Karpas-422 (cell line): ENCODE results near the gene FAM13C. TPM values are rescaled to one million over a fixed set of nuclear protein-coding genes. Genes with fewer than 3 reads are reported as not detected.

ENCODE experiments used
- DNase-seq: peaks from one replicate; pipeline ENCODE4 v3.0.0-alpha.2; 2015
- H2AFZ ChIP-seq: fragments of 200-600 bp; sonication (generic); 2 replicates; pipeline ENCODE4 v1.6.1; 2014; ENCODE audit warnings: antibody characterized with exemption, low read length, mixed read lengths
- H3K27ac ChIP-seq: fragments of 200-600 bp; sonication (generic); 2 replicates; pipeline ENCODE4 v1.5.1; 2014; ENCODE audit warnings: mild to moderate bottlenecking, low read length, moderate library complexity
- H3K27me3 ChIP-seq: fragments of 200-600 bp; sonication (generic); 2 replicates; pipeline ENCODE4 v1.6.1; 2014; ENCODE audit warnings: low read length, mixed read lengths
- H3K36me3 ChIP-seq: fragments of 200-600 bp; sonication (generic); 2 replicates; pipeline ENCODE4 v1.6.1; 2014; ENCODE audit warnings: low read length, mixed read lengths; ENCODE audit not compliant: insufficient read depth
- H3K4me1 ChIP-seq: fragments of 200-600 bp; sonication (generic); 2 replicates; pipeline ENCODE4 v1.6.1; 2014; ENCODE audit warnings: mild to moderate bottlenecking, low read length, mixed read lengths
- H3K4me2 ChIP-seq: fragments of 200-600 bp; sonication (generic); 2 replicates; pipeline ENCODE4 v1.6.1; 2014; ENCODE audit warnings: low read length, low read depth, mild to moderate bottlenecking; ENCODE audit not compliant: poor library complexity, severe bottlenecking
- H3K4me3 ChIP-seq: fragments of 200-600 bp; sonication (generic); 2 replicates; pipeline ENCODE4 v1.5.1; 2014; ENCODE audit warnings: mild to moderate bottlenecking, antibody characterized with exemption, low read length, mixed read lengths
- H3K79me2 ChIP-seq: fragments of 200-600 bp; sonication (generic); 2 replicates; pipeline ENCODE4 v1.6.1; 2014; ENCODE audit warnings: mild to moderate bottlenecking, low read length, mixed read lengths
- H3K9ac ChIP-seq: fragments of 200-600 bp; sonication (generic); 2 replicates; pipeline ENCODE4 v1.6.0; 2014; ENCODE audit warnings: low read length
- H3K9me2 ChIP-seq: fragments of 200-600 bp; sonication (generic), shearing (Covaris generic); replicated peaks from 2 replicates; pipeline ENCODE4 v1.6.0; 2014; ENCODE audit warnings: mild to moderate bottlenecking, low read length, moderate library complexity; ENCODE audit not compliant: insufficient read depth
- H3K9me3 ChIP-seq: fragments of 300-700, 200-600 bp; sonication (generic); 2 replicates; pipeline ENCODE4 v1.6.1; 2014; ENCODE audit warnings: low read length, mixed read lengths
- H4K20me1 ChIP-seq: fragments of 200-600 bp; sonication (generic); 2 replicates; pipeline ENCODE4 v1.6.1; 2014; ENCODE audit warnings: mild to moderate bottlenecking, antibody characterized with exemption, low read length, low read depth; ENCODE audit not compliant: insufficient read depth
- total RNA-seq: library from RNA; depleted of rRNA; stranded (reverse); fragments of >200 nt; shearing (Covaris generic); gene quantifications from 2 replicates; pipeline ENCODE4 v1.2.3, GENCODE V29; 2014; ENCODE audit warnings: low replicate concordance

FAM13C gene
- total RNA-seq, 1 experiment from 2014 or later: not detected

DNA sequence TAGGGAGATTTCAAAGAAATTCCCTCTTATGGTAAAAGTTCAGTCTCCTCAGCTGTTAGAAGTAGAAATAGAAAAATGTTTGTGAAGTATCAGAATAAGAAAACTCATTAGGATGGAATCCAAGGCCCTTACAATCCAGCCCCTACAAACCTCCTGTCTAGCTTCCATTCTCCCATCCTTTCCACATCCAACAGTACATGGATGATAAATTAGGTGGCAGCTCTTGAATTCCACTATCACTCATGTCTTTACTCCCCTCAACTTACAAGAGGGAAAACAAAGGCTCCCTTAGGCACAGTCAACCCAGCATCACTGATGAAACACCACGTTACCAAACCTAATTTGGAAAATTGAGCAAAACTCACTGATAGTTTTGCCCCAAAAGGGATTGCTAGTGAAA lies 23.0 kb downstream of the FAM13C start:
- Histone ChIP-seq H3K9me3 (no peaks in the 10 kb centered on the region), H3K4me2 (no peak overlapping the region), H2AFZ (no peak overlapping the region), H3K27me3 (no peaks in the 10 kb centered on the region), H3K9me2 (no peaks in the 10 kb centered on the region), H3K9ac (no peak overlapping the region), H3K4me1 (no peaks in the 10 kb centered on the region), H3K79me2 (no peaks in the 10 kb centered on the region), H3K27ac (no peak overlapping the region), H4K20me1 (no peaks in the 10 kb centered on the region), H3K36me3 (no peaks in the 10 kb centered on the region), H3K4me3 (no peak overlapping the region)
- no peak for DNase-seq

DNA sequence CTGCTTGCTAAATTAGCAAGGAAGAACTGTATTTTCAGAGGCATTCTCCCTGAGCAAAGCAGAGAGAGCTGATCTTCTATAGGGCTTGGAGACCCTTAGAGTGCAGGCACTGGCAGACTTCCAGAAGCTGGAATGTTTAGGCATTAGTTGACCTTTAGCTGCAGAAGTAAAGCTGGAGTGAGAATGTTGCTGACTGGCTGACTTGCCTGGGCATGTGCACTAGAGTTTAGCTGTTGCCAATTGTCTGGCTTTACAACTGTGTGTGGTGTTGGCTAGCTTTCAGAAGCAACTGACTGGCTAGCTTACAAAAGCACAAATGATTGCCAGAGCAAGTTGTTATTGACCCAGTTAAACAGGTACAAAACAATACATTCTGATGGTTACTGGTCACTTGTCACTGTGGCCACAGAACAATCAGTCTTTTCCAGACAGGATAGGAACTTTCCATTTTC lies 25.1 kb downstream of the FAM13C start:
- Histone ChIP-seq H3K27me3 (no peaks in the 10 kb centered on the region), H3K9me3 (no peaks in the 10 kb centered on the region), H3K4me2 (no peak overlapping the region), H3K27ac (no peak overlapping the region), H3K36me3 (no peaks in the 10 kb centered on the region), H3K9ac (no peak overlapping the region), H3K4me3 (no peak overlapping the region), H4K20me1 (no peaks in the 10 kb centered on the region), H2AFZ (no peak overlapping the region), H3K79me2 (no peaks in the 10 kb centered on the region), H3K4me1 (no peaks in the 10 kb centered on the region), H3K9me2 (no peaks in the 10 kb centered on the region)
- no peak for DNase-seq

DNA sequence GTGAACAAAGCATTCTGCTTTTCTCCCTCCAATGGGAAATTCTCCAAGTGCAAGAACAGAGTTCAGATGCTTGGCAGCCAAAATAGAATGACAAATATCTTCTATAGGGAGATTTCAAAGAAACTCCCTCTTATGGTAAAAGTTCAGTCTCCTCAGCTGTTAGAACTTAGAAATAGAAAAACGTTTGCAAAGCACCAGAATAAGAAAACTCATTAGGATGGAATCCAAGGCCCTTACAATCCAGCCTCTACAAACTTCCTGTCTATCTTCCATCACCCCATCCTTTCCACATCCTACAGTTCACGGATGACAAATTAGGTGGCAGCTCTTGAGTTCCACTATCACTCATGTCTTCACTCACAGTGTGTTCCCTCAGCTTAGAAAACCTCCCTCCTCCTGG lies 25.7 kb downstream of the FAM13C start:
- Histone ChIP-seq H3K27ac (no peak overlapping the region), H3K27me3 (no peaks in the 10 kb centered on the region), H3K4me2 (no peak overlapping the region), H3K36me3 (no peaks in the 10 kb centered on the region), H3K79me2 (no peaks in the 10 kb centered on the region), H4K20me1 (no peaks in the 10 kb centered on the region), H3K4me3 (no peak overlapping the region), H3K9ac (no peak overlapping the region), H2AFZ (no peak overlapping the region), H3K4me1 (no peaks in the 10 kb centered on the region), H3K9me3 (no peaks in the 10 kb centered on the region), H3K9me2 (no peaks in the 10 kb centered on the region)
- no peak for DNase-seq

DNA sequence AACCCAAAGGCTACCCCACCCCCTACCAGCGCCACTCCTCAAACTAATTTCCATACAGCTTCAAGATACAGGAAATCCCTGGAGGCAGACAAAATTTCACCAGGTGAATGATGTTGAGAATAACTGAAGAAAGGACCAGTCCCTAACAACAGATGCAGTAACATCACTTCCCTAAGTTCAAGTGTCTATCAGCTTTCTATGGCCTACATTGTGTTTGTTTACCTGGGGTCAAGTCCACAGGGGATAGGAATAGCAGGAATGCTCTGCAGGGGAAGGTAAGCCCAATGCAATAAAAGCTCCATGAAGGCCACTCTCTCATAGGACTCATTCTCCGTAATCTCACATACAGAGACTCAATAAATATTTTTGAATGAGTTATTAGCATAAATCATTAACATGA lies 26.9 kb downstream of the FAM13C start:
- no peaks in the 10 kb centered on the region for H4K20me1 ChIP-seq

DNA sequence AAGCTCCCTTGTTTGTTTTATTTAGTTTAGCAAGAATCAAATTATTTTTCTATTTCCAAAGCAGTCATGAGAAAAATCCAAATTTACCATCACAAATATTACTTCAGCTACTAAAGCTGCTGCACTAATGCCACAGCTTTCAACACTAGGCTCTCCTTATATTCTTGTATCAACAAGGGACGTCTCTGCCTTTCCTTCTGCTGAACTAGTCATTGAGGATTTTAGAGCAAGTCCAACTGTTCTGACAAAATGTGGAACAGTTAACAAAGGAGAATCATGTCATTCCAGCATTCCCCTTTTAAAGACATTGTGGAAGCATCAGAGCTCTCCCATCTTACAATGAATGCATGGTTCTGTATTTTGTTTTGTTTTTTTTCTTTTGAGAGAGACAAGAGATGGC lies 28.6 kb downstream of the FAM13C start:
- H3K4me3 ChIP-seq: no peak overlapping the region
- H3K4me1 ChIP-seq: no peaks in the 10 kb centered on the region
- no peak overlapping the region for H3K9ac ChIP-seq
- no peaks in the 10 kb centered on the region for H4K20me1 ChIP-seq
- H3K27me3 ChIP-seq: no peaks in the 10 kb centered on the region
- H3K36me3 ChIP-seq: no peaks in the 10 kb centered on the region
- no peak overlapping the region for H3K4me2 ChIP-seq
- no peak overlapping the region for H2AFZ ChIP-seq
- H3K79me2 ChIP-seq: no peaks in the 10 kb centered on the region
- no peak overlapping the region for H3K27ac ChIP-seq
- no peaks in the 10 kb centered on the region for H3K9me3 ChIP-seq
- DNase-seq: no peak
- no peaks in the 10 kb centered on the region for H3K9me2 ChIP-seq

More for the DNA sequence above, 26.9 kb downstream of the FAM13C start:
- Histone ChIP-seq H3K9me2 (no peaks in the 10 kb centered on the region), H3K27me3 (no peaks in the 10 kb centered on the region), H2AFZ (no peak overlapping the region), H3K79me2 (no peaks in the 10 kb centered on the region), H3K4me2 (no peak overlapping the region), H3K9ac (no peak overlapping the region), H3K9me3 (no peaks in the 10 kb centered on the region), H3K27ac (no peak overlapping the region), H3K36me3 (no peaks in the 10 kb centered on the region), H3K4me3 (no peak overlapping the region), H3K4me1 (no peaks in the 10 kb centered on the region)
- DNase-seq: no peak

DNA sequence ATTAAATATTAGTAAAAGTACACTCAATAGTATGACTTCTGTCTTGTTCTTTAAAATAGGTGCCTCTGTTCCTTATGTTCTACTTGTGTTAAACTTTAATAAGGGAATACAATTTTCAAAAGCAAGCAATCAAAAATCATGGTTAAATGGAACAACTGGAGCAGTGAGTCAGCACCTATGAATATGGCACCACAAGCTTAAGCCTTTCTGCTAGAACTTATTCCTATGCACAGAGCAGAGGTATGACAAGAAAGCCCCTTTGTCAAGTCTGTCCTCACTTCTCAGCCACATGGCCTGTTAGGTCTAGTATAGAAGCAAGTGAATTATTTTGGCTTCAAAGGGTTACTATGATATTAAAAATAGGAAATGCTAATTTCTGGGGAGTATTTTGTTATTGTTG lies 29.8 kb downstream of the FAM13C start:
- no peak overlapping the region for H3K9ac ChIP-seq
- no peaks in the 10 kb centered on the region for H3K9me2 ChIP-seq
- no peak overlapping the region for H3K27ac ChIP-seq

DNA sequence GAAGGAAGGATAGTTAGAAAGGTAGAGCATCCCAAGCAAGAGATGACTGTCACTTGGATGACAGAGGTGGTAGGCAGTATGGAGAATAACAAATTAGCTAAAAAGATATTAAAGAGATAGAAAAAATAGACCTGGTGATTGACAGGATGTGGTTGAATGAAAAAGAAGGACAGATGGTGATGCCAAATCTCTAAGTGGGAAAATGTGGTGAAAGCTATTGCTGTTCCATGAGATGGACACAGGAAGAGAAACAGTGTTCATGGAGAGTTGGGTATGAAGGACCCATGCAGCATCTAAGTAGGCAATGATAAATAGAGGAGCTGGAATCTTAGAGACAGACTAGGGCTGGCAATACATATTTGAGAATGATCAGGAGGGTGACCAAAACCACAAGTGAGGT lies 30.7 kb downstream of the FAM13C start:
- H3K9ac ChIP-seq: no peak overlapping the region
- no peaks in the 10 kb centered on the region for H3K9me2 ChIP-seq
- no peak overlapping the region for H3K27ac ChIP-seq
- no peaks in the 10 kb centered on the region for H3K36me3 ChIP-seq
- H4K20me1 ChIP-seq: no peaks in the 10 kb centered on the region
- no peaks in the 10 kb centered on the region for H3K4me1 ChIP-seq
- H3K27me3 ChIP-seq: no peaks in the 10 kb centered on the region
- no peak for DNase-seq
- no peaks in the 10 kb centered on the region for H3K79me2 ChIP-seq
- no peak overlapping the region for H2AFZ ChIP-seq
- no peak overlapping the region for H3K4me2 ChIP-seq
- H3K9me3 ChIP-seq: no peaks in the 10 kb centered on the region
- no peak overlapping the region for H3K4me3 ChIP-seq

More for the DNA sequence above, 29.8 kb downstream of the FAM13C start:
- H3K4me2 ChIP-seq: no peak overlapping the region
- H4K20me1 ChIP-seq: no peaks in the 10 kb centered on the region
- H3K27me3 ChIP-seq: no peaks in the 10 kb centered on the region
- H2AFZ ChIP-seq: no peak overlapping the region
- H3K4me3 ChIP-seq: no peak overlapping the region
- no peaks in the 10 kb centered on the region for H3K36me3 ChIP-seq
- no peaks in the 10 kb centered on the region for H3K9me3 ChIP-seq
- no peak for DNase-seq
- no peaks in the 10 kb centered on the region for H3K4me1 ChIP-seq
- no peaks in the 10 kb centered on the region for H3K79me2 ChIP-seq

DNA sequence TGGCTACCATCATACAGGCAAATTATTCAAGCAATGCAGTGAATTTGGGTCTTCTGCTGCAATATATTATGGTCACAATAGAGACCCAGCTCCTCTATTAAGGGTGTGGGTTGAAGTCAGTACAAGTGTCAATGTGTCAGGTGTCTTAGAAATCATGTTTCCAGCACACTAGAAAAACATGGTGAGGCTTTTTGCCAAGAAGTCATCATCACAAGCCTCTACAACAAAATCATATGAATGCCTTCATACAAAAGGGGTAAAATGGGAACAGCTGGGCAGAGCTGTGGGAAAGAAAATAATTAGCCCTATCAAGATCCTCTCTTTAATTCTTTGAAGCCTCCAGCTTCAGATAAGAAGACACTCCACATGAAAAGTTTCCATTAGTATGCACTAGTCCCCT lies 37.2 kb downstream of the FAM13C start:
- Histone ChIP-seq H3K9me3 (no peaks in the 10 kb centered on the region), H3K9ac (no peak overlapping the region), H3K4me3 (no peak overlapping the region), H3K79me2 (no peaks in the 10 kb centered on the region), H3K9me2 (no peaks in the 10 kb centered on the region), H3K27ac (no peak overlapping the region), H3K4me1 (no peaks in the 10 kb centered on the region), H3K36me3 (no peaks in the 10 kb centered on the region), H4K20me1 (no peaks in the 10 kb centered on the region), H2AFZ (no peak overlapping the region), H3K4me2 (no peak overlapping the region), H3K27me3 (no peaks in the 10 kb centered on the region)
- no peak for DNase-seq

DNA sequence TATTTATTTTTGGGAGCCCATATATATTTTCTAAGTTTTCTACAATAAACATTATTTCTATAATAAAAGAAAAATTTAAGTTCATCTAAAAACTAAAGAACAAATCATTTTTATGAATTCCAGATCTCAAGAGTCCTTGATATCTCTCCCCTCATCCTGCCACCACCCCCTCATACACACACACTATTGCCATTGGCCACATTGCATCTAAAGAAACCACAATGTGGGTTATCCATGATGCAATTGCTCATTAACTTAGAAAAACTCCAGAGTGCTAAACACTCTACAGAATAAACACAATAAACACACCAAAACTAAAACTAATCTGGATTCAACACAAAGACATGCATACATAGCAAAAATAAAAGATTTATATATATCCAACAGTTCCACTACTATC lies 37.8 kb downstream of the FAM13C start:
- no peak overlapping the region for H3K4me3 ChIP-seq
- H3K9me2 ChIP-seq: no peaks in the 10 kb centered on the region
- H3K27ac ChIP-seq: no peak overlapping the region
- H3K9me3 ChIP-seq: no peaks in the 10 kb centered on the region
- H3K79me2 ChIP-seq: no peaks in the 10 kb centered on the region
- no peak overlapping the region for H3K4me2 ChIP-seq
- H2AFZ ChIP-seq: no peak overlapping the region
- DNase-seq: no peak
- no peak overlapping the region for H3K9ac ChIP-seq
- no peaks in the 10 kb centered on the region for H3K36me3 ChIP-seq
- H3K27me3 ChIP-seq: no peaks in the 10 kb centered on the region
- no peaks in the 10 kb centered on the region for H3K4me1 ChIP-seq
- H4K20me1 ChIP-seq: no peaks in the 10 kb centered on the region
